Airway epithelial cell (primary cell): ENCODE measurements around the gene GRK3. TPM values are rescaled to one million over a fixed set of nuclear protein-coding genes. Genes with fewer than 3 reads are reported as not detected.

Experiments used
- total RNA-seq: library from RNA; depleted of rRNA; stranded (reverse); fragments of >200 nt; gene quantifications from 2 replicates; pipeline ENCODE4 v1.2.3, GENCODE V29; 2015

GRK3 gene
- 1.0 and 2.1 TPM in 2 replicates for total RNA-seq

DNA sequence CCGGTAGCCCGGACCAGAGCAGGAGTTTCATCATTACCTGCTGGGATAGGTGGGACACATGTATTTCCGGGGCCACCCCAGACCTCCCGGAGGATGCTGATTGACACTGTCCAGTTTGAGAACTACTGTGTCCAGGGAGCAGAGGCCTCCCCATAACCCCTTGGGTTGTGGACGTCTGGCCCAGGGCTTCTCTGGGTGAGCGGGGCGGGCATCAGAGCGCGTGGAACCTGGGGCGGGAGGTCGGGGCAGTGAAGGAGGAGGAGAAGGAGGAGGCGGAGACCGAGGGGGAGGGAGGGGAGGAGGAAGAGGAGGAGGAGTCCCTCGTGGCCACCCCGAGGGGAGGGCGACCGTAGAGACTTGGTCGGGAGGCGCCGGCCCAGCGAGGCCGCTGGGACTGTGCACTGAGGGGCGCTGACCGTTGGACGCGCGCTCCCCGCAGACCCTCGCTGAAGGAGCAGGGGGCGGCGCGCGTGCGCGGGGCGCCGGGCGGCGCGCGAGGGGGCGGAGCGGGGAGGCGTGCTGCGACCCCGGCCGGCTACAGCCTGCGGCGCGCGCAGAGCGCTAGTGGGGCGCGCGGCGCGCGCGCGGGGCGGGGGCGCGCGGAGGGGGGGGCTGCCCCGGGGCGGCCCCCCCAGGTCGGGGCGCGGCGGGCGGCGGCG, at the start of gene GRK3:
TSS of gene GRK3 (plus strand) at position 356 of the 659 bp plus-strand sequence. CDS start 366 bp downstream, outside the sequence.

DNA sequence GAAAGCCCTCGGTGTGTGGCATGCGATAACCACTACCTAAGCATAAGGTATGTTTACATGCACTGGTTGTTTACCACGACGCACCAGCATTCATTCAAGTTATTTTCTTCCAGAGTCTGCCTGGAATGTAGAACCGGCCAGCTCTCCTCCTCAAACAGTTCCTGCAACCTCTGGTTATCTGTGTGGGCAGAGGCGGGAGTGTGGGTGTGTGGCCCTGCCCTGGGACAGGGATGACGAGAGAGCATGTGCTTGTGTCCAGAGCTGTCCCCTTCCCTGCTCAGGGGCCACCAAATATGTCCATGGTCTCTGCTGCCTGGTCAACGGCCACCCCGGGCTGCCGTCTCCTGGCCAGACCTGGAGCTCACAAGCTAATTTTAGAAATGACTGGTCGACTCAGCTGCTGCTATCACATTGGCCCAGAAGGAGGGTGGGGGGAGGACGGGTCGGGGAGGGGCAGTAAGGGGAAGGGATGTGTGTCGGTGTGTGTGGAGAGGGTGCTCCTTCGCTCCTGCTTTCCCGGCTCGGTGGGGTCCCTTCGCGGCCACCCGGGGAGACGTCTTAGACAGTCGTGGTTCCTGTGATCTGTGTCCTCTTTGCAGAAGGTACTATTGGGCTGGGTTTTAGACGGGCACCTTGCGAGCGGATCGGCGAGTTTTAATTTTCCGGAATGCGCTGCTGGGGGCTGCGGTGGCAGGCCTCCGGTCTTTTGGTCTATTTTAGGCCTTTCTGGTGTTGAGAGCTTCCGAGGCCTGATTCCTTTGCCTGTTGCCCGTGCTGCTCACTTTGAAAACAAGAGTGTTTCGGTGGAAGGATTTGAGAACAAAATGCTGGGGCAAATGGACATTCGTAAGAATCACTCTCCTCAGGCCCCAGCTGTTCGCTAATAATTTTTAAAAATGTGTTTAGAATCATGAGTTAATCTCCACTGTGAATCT, 177.5 kb downstream of the GRK3 start, which contains the start of gene MYO18B:
TSS of gene MYO18B (plus strand) at position 497 of the 935 bp plus-strand sequence. CDS start 18,905 bp downstream, outside the sequence.

Other genes with a start within 250 kb of the GRK3 start
- gene MYO18B, start 177.5 kb downstream of the GRK3 start, total RNA-seq = not detected in 2 replicates